Urinary bladder (tissue), 4 donors: ENCODE measurements around the gene RIOX2. TPM values are rescaled to one million over a fixed set of nuclear protein-coding genes. Genes with fewer than 3 reads are reported as not detected.

Experiments used
- DNase-seq: peaks from one replicate; pipeline ENCODE4 v3.0.0-alpha.2; 2015; ENCODE audit errors: extremely low spot score
- H3K27ac ChIP-seq: one replicate; pipeline ENCODE4 v1.5.1; 2013; ENCODE audit warnings: low read depth, mild to moderate bottlenecking, moderate library complexity
- H3K36me3 ChIP-seq: one replicate; pipeline ENCODE4 v1.6.1; 2013; ENCODE audit warnings: mild to moderate bottlenecking, moderate library complexity; ENCODE audit not compliant: insufficient read depth
- H3K4me1 ChIP-seq: one replicate; pipeline ENCODE4 v1.6.1; 2013; ENCODE audit warnings: mild to moderate bottlenecking, moderate library complexity; ENCODE audit not compliant: insufficient read depth
- H3K4me3 ChIP-seq: one replicate; pipeline ENCODE4 v1.5.1; 2013; ENCODE audit warnings: low read depth, low read length
- WGBS: extraction: QIAGEN DNeasy Blood & Tissue Kit; methylation state at CpG from one replicate; pipeline ENCODE4 v1.1.7; 2013; 5-methylcytosine and 5-hydroxymethylcytosine counted together
- polyA plus RNA-seq: library from polyadenylated mRNA; stranded (reverse); fragments of 200-250 nt; gene quantifications from one replicate; pipeline ENCODE4 v1.2.3, GENCODE V29; 2013
- total RNA-seq: library from RNA; depleted of rRNA; stranded (reverse); fragments of >200 nt; gene quantifications from one replicate; pipeline ENCODE4 v1.2.3, GENCODE V29; 2014
- donor health status: healthy with polysubstance abuse.
- donor health status: healthy.

RIOX2 gene
- total and polyA plus RNA-seq, 2 donors: 15.0 to 44.7 TPM

GRCh38 chr3:97956051-97956450 is 16.2 kb downstream of the RIOX2 start:
- Histone ChIP-seq H3K4me1 (no peaks in the 10 kb centered on the region), H3K27ac (no peak overlapping the region), H3K4me3 (no peak overlapping the region), H3K36me3 (peaks cover 2% of the 10 kb centered on the region)
- 76% methylated on average over 3 of the region's 3 CpGs for WGBS
- no peak for DNase-seq

- H3K27ac ChIP-seq: no peak overlapping the region
- peaks cover 2% of the 10 kb centered on the region for H3K36me3 ChIP-seq
- WGBS: 90% methylated on average over 9 of the region's 9 CpGs
- H3K4me1 ChIP-seq: no peaks in the 10 kb centered on the region
- no peak overlapping the region for H3K4me3 ChIP-seq
- DNase-seq: no peak
These were observed 17.9 kb downstream of the RIOX2 start for GRCh38 chr3:97954228-97954827.

- DNase-seq: no peak
- Histone ChIP-seq H3K36me3 (peaks cover 2% of the 10 kb centered on the region), H3K4me1 (no peaks in the 10 kb centered on the region), H3K27ac (peak overlapping the region; percentile 64), H3K4me3 (no peak overlapping the region)
- 89% methylated on average over 1 of the region's 1 CpG for WGBS
These were observed 19.4 kb downstream of the RIOX2 start for GRCh38 chr3:97952872-97953271.

GRCh38 chr3:97952280-97952679 is 20.0 kb downstream of the RIOX2 start:
- WGBS: 92% methylated on average over 3 of the region's 3 CpGs
- Histone ChIP-seq H3K27ac (peak overlapping the region; percentile 64), H3K4me3 (no peak overlapping the region), H3K36me3 (peaks cover 2% of the 10 kb centered on the region), H3K4me1 (no peaks in the 10 kb centered on the region)
- no peak for DNase-seq

- Histone ChIP-seq H3K4me1 (no peaks in the 10 kb centered on the region), H3K27ac (no peak overlapping the region), H3K36me3 (peaks cover 6% of the 10 kb centered on the region), H3K4me3 (no peak overlapping the region)
- WGBS: 71% methylated on average over 3 of the region's 3 CpGs
- DNase-seq: no peak
These were observed 21.9 kb downstream of the RIOX2 start for GRCh38 chr3:97950360-97950759.

- Histone ChIP-seq H3K36me3 (peaks cover 10% of the 10 kb centered on the region), H3K4me3 (no peak overlapping the region), H3K27ac (no peak overlapping the region), H3K4me1 (no peaks in the 10 kb centered on the region)
- 55% methylated on average over 5 of the region's 5 CpGs for WGBS
- no peak for DNase-seq
These were observed 22.5 kb downstream of the RIOX2 start for GRCh38 chr3:97949743-97950142.

- H3K36me3 ChIP-seq: peaks cover 10% of the 10 kb centered on the region
These were observed 23.1 kb downstream of the RIOX2 start for GRCh38 chr3:97949110-97949485.

GRCh38 chr3:97948351-97949109 is 23.7 kb downstream of the RIOX2 start:
- H3K36me3 ChIP-seq: peaks cover 10% of the 10 kb centered on the region
- H3K4me3 ChIP-seq: no peak overlapping the region
- no peaks in the 10 kb centered on the region for H3K4me1 ChIP-seq
- no peak overlapping the region for H3K27ac ChIP-seq
- DNase-seq: no peak
- 80% methylated on average over 5 of the region's 5 CpGs for WGBS

More at GRCh38 chr3:97949110-97949485, 23.1 kb downstream of the RIOX2 start:
- Histone ChIP-seq H3K4me1 (no peaks in the 10 kb centered on the region), H3K27ac (no peak overlapping the region), H3K4me3 (no peak overlapping the region)
- 93% methylated on average over 2 of the region's 2 CpGs for WGBS
- DNase-seq: no peak

GRCh38 chr3:97942801-97943546 is 29.3 kb downstream of the RIOX2 start:
- H3K4me1 ChIP-seq: no peaks in the 10 kb centered on the region
- no peak for DNase-seq
- H3K36me3 ChIP-seq: peaks cover 17% of the 10 kb centered on the region
- no peak overlapping the region for H3K4me3 ChIP-seq
- 83% methylated on average over 4 of the region's 4 CpGs for WGBS
- no peak overlapping the region for H3K27ac ChIP-seq

- DNase-seq: no peak
- Histone ChIP-seq H3K4me1 (no peaks in the 10 kb centered on the region), H3K36me3 (peaks cover 14% of the 10 kb centered on the region), H3K4me3 (no peak overlapping the region), H3K27ac (no peak overlapping the region)
- 75% methylated on average over 1 of the region's 1 CpG for WGBS
These were observed 32.2 kb downstream of the RIOX2 start for GRCh38 chr3:97940034-97940433.

- H3K4me1 ChIP-seq: no peaks in the 10 kb centered on the region
- 97% methylated on average over 2 of the region's 2 CpGs for WGBS
- H3K36me3 ChIP-seq: peaks cover 12% of the 10 kb centered on the region
- no peak for DNase-seq
- no peak overlapping the region for H3K4me3 ChIP-seq
- H3K27ac ChIP-seq: no peak overlapping the region
These were observed 32.8 kb downstream of the RIOX2 start for GRCh38 chr3:97939401-97939800.

- H3K4me3 ChIP-seq: no peak overlapping the region
- H3K4me1 ChIP-seq: no peaks in the 10 kb centered on the region
- WGBS: 86% methylated on average over 1 of the region's 1 CpG
- no peak overlapping the region for H3K27ac ChIP-seq
- H3K36me3 ChIP-seq: peaks cover 15% of the 10 kb centered on the region
- DNase-seq: no peak
These were observed 33.8 kb downstream of the RIOX2 start for GRCh38 chr3:97938444-97938843.

GRCh38 chr3:97937205-97937604 is 35.0 kb downstream of the RIOX2 start:
- 88% methylated on average over 2 of the region's 2 CpGs for WGBS

GRCh38 chr3:97935842-97936241 is 36.4 kb downstream of the RIOX2 start:
- Histone ChIP-seq H3K27ac (no peak overlapping the region), H3K4me1 (no peaks in the 10 kb centered on the region), H3K4me3 (no peak overlapping the region), H3K36me3 (peaks cover 11% of the 10 kb centered on the region)
- 92% methylated on average over 1 of the region's 1 CpG for WGBS
- DNase-seq: no peak

More at GRCh38 chr3:97937205-97937604, 35.0 kb downstream of the RIOX2 start:
- DNase-seq: no peak
- Histone ChIP-seq H3K36me3 (peaks cover 12% of the 10 kb centered on the region), H3K4me1 (no peaks in the 10 kb centered on the region), H3K27ac (no peak overlapping the region), H3K4me3 (no peak overlapping the region)
